SK-N-SH (cell line): ENCODE measurements around the gene PPDPF. TPM values are rescaled to one million over a fixed set of nuclear protein-coding genes. Genes with fewer than 3 reads are reported as not detected.

Experiments used
- CTCF ChIA-PET: fragments of 300-600, 350-600 bp; formaldehyde crosslinking; extraction: SDS; loops from one replicate; lab custom pipeline; 2021; lab: Yijun Ruan, JAX
- POLR2A ChIA-PET: fragments of 350-600 bp; sonication (Branson Sonifier 250); formaldehyde crosslinking; extraction: SDS; loops from one replicate; lab custom pipeline; 2020; ENCODE audit warnings: antibody characterized with exemption, inconsistent platforms; lab: Yijun Ruan, JAX
- DNase-seq: peaks from one replicate; pipeline ENCODE4 v3.0.0; 2012
- H2AFZ ChIP-seq: fragments of 200-600 bp; sonication (generic); 2 replicates; pipeline ENCODE4 v1.8.1; 2016; ENCODE audit warnings: antibody characterized with exemption, mild to moderate bottlenecking, low read depth
- H3F3A ChIP-seq: fragments of 200-600 bp; sonication (generic); replicated peaks from 2 replicates; pipeline ENCODE3; 2016; ENCODE audit warnings: antibody characterized with exemption, mild to moderate bottlenecking; ENCODE audit not compliant: insufficient read depth
- H3K27ac ChIP-seq, 2 experiments: fragments of 200-500 bp in 1 of 2; fragments of 200-600 bp in 1 of 2; sonication (Bioruptor generic) in 1 of 2; sonication (generic), shearing (Covaris generic) in 1 of 2; 2 replicates each; pipeline versions ENCODE4 v1.5.1 to v1.6.1; 2014 to 2016; ENCODE audit warnings: low read depth in 2 of 2, inconsistent platforms in 1 of 2, low read length in 1 of 2, mild to moderate bottlenecking in 1 of 2, mixed read lengths in 1 of 2
- H3K27me3 ChIP-seq: fragments of 200-600 bp; sonication (generic), shearing (Covaris generic); 2 replicates; pipeline ENCODE4 v1.6.1; 2016; ENCODE audit warnings: mixed run types; ENCODE audit not compliant: insufficient read depth
- H3K36me3 ChIP-seq, 2 experiments: fragments of 200-500 bp in 1 of 2; fragments of 200-600 bp in 1 of 2; sonication (Bioruptor generic) in 1 of 2; sonication (generic) in 1 of 2; replicated peaks in 1 of 2; 2 replicates each; pipeline versions ENCODE3 to v1.5.1; 2014 to 2016; ENCODE audit warnings: low read length in 1 of 2, mild to moderate bottlenecking in 1 of 2; ENCODE audit not compliant: insufficient read depth in 2 of 2, control insufficient read depth in 1 of 2
- H3K4me1 ChIP-seq, 2 experiments: fragments of 200-500 bp in 1 of 2; fragments of 200-600 bp in 1 of 2; sonication (Bioruptor generic) in 1 of 2; sonication (generic), shearing (Covaris generic) in 1 of 2; 2 replicates each; pipeline versions ENCODE4 v1.5.1 to v1.6.1; 2014 to 2016; ENCODE audit warnings: low read depth in 1 of 2, low read length in 1 of 2, mixed run types in 1 of 2; ENCODE audit not compliant: insufficient read depth in 2 of 2, control insufficient read depth in 1 of 2
- H3K4me2 ChIP-seq: fragments of 200-600 bp; sonication (generic), shearing (Covaris generic); 2 replicates; pipeline ENCODE4 v1.6.1; 2017; ENCODE audit warnings: mixed run types
- H3K4me3 ChIP-seq, 2 experiments: fragments of 200-500 bp in 1 of 2; fragments of 200-600 bp in 1 of 2; sonication (Bioruptor generic) in 1 of 2; sonication (generic), shearing (Covaris generic) in 1 of 2; 2 replicates each; pipeline versions ENCODE4 v1.5.1 to v1.8.1; 2014 to 2016; ENCODE audit warnings: low read depth in 2 of 2, inconsistent platforms in 1 of 2, low read length in 1 of 2, mild to moderate bottlenecking in 1 of 2, mixed read lengths in 1 of 2, moderate library complexity in 1 of 2
- H3K79me2 ChIP-seq: fragments of 200-600 bp; sonication (generic); 2 replicates; pipeline ENCODE4 v1.8.1; 2017; ENCODE audit warnings: mild to moderate bottlenecking; ENCODE audit not compliant: insufficient read depth
- H3K9ac ChIP-seq: fragments of 200-600 bp; sonication (generic); 2 replicates; pipeline ENCODE4 v1.6.1; 2017; ENCODE audit warnings: mixed run types
- H3K9me2 ChIP-seq: fragments of 200-600 bp; sonication (generic); 2 replicates; pipeline ENCODE4 v1.6.1; 2017; ENCODE audit warnings: mixed run types
- H3K9me3 ChIP-seq: fragments of 200-600 bp; sonication (generic); 2 replicates; pipeline ENCODE4 v1.6.1; 2017; ENCODE audit warnings: mixed run types, mild to moderate bottlenecking, moderate library complexity
- H4K20me1 ChIP-seq: fragments of 200-600 bp; sonication (generic); 2 replicates; pipeline ENCODE4 v1.6.1; 2017; ENCODE audit warnings: mild to moderate bottlenecking, mixed run types; ENCODE audit not compliant: insufficient read depth
- CHD2 ChIP-seq: fragments of 150-350 bp; IDR thresholded peaks from 2 replicates; pipeline ENCODE4 v1.6.1; 2018; ENCODE audit warnings: low read length; ENCODE audit not compliant: partially characterized antibody
- CTCF ChIP-seq: fragments of 200-600 bp; sonication (generic); IDR thresholded peaks from 2 replicates; pipeline ENCODE4 v1.6.1; 2017; ENCODE audit warnings: antibody characterized with exemption, mild to moderate bottlenecking, moderate library complexity
- ELF1 ChIP-seq: IDR thresholded peaks from 2 replicates; pipeline ENCODE4 v1.4.0; 2012
- EZH2phosphoT487 ChIP-seq: fragments of 200-600 bp; sonication (generic); IDR thresholded peaks from 2 replicates; pipeline ENCODE4 v1.6.1; 2017; ENCODE audit warnings: low read depth, mixed run types, mild to moderate bottlenecking, antibody characterized with exemption, moderate library complexity, borderline replicate concordance
- FOSL2 ChIP-seq: IDR thresholded peaks from 2 replicates; pipeline ENCODE4 v1.4.0; 2012; ENCODE audit warnings: low read depth, mild to moderate bottlenecking, moderate library complexity, borderline replicate concordance
- FOXJ3 ChIP-seq: sonication (generic); formaldehyde crosslinking; IDR thresholded peaks from 2 replicates; pipeline ENCODE4 v1.5.1; 2020; ENCODE audit warnings: mild to moderate bottlenecking, missing genetic modification reagents
- FOXM1 ChIP-seq: IDR thresholded peaks from 2 replicates; pipeline ENCODE4 v1.4.0; 2012; ENCODE audit warnings: low read depth, mild to moderate bottlenecking
- GABPA ChIP-seq: IDR thresholded peaks from 2 replicates; pipeline ENCODE4 v1.4.0; 2012; ENCODE audit warnings: low read depth, mild to moderate bottlenecking
- GATA2 ChIP-seq: sonication (generic); formaldehyde crosslinking; IDR thresholded peaks from 2 replicates; pipeline ENCODE4 v1.5.0; 2020; ENCODE audit warnings: mild to moderate bottlenecking, missing genetic modification reagents
- JUND ChIP-seq: IDR thresholded peaks from 2 replicates; pipeline ENCODE4 v1.4.0; 2012
- MXI1 ChIP-seq: IDR thresholded peaks from 2 replicates; pipeline ENCODE4 v1.6.1; 2012; ENCODE audit warnings: mild to moderate bottlenecking, low read depth, low read length, improper control_type of control experiment
- NRF1 ChIP-seq: IDR thresholded peaks from 2 replicates; pipeline ENCODE4 v1.6.1; 2012; ENCODE audit warnings: low read depth, mild to moderate bottlenecking, low read length
- PBX3 ChIP-seq: IDR thresholded peaks from 2 replicates; pipeline ENCODE4; 2012
- POLR2AphosphoS5 ChIP-seq: IDR thresholded peaks from 2 replicates; pipeline ENCODE4 v1.6.1; 2012; ENCODE audit warnings: low read depth, low read length
- RAD21 ChIP-seq: IDR thresholded peaks from 2 replicates; pipeline ENCODE4 v1.6.1; 2012; ENCODE audit warnings: mild to moderate bottlenecking, low read length
- RCOR1 ChIP-seq: fragments of 150-350 bp; IDR thresholded peaks from 2 replicates; pipeline ENCODE4 v1.6.1; 2017; ENCODE audit warnings: antibody characterized with exemption, low read length
- RFX5 ChIP-seq: IDR thresholded peaks from 2 replicates; pipeline ENCODE4 v1.6.1; 2012; ENCODE audit warnings: mild to moderate bottlenecking, improper control_type of control experiment, low read length
- SIN3A ChIP-seq: IDR thresholded peaks from 2 replicates; pipeline ENCODE4 v1.6.1; 2012; ENCODE audit warnings: low read depth, mild to moderate bottlenecking, low read length, moderate library complexity, borderline replicate concordance
- TAF1 ChIP-seq: IDR thresholded peaks from 2 replicates; pipeline ENCODE4 v1.6.1; 2012; ENCODE audit warnings: low read depth, mild to moderate bottlenecking, low read length, moderate library complexity, borderline replicate concordance
- TEAD4 ChIP-seq: IDR thresholded peaks from 2 replicates; pipeline ENCODE4 v1.4.0; 2012; ENCODE audit warnings: mild to moderate bottlenecking, borderline replicate concordance; ENCODE audit not compliant: insufficient read depth
- USF1 ChIP-seq: IDR thresholded peaks from 2 replicates; pipeline ENCODE4 v1.4.0; 2012; ENCODE audit warnings: low read depth, borderline replicate concordance
- USF2 ChIP-seq: fragments of 150-350 bp; IDR thresholded peaks from 2 replicates; pipeline ENCODE4 v1.6.1; 2017; ENCODE audit warnings: antibody characterized with exemption, low read length, low read depth, borderline replicate concordance
- YY1 ChIP-seq: IDR thresholded peaks from 2 replicates; pipeline ENCODE4 v1.4.0; 2012; ENCODE audit warnings: low read depth, mild to moderate bottlenecking
- ZBTB33 ChIP-seq: IDR thresholded peaks from 2 replicates; pipeline ENCODE4 v1.4.0; 2012; ENCODE audit warnings: low read depth, borderline replicate concordance
- WGBS: methylation state at CpG from one replicate; pipeline ENCODE4 v1.1.6; 2017; ENCODE audit warnings: low lambda C conversion rate; 5-methylcytosine and 5-hydroxymethylcytosine counted together
- polyA plus RNA-seq, 3 experiments: library from polyadenylated mRNA; depleted of rRNA; stranded (reverse); fragments of >200 nt; gene quantifications; 2 replicates each; pipeline ENCODE4 v1.2.3, GENCODE V29; 2012

Gene PPDPF
- polyA plus RNA-seq, 1 of the 3 experiments (the other 2 are of a cell fraction): 71.4 TPM

GRCh38 chr20:63481503-63481902, 39.1 kb upstream of the PPDPF start (continued):
- TF ChIP-seq TAF1 (no peak), USF1 (no peak), ELF1 (no peak), RAD21 (no peak), JUND (no peak), SIN3A (no peak), USF2 (no peak), POLR2AphosphoS5 (no peak)

GRCh38 chr20:63482021-63482587, 38.5 kb upstream of the PPDPF start:
- CTCF ChIA-PET: interaction anchor here (0.7 to 5.9 kb wide), 12 partner anchors 12 to 173 kb away, joined by 3 to 53 read pairs (median 6); no protein-coding TSS in a partner anchor
- H3K27me3 ChIP-seq: no peaks in the 10 kb centered on the region

More at GRCh38 chr20:63482021-63482587, 38.5 kb upstream of the PPDPF start:
- DNase-seq: peak; percentile 64
- no peak overlapping the region for H3K4me3 ChIP-seq
- no peak overlapping the region for H2AFZ ChIP-seq
- TF ChIP-seq NRF1: no peak
- no peak for TF ChIP-seq FOXM1
- no peak for TF ChIP-seq RCOR1
- no peak for TF ChIP-seq TEAD4
- no peak for TF ChIP-seq RFX5
- no peak for TF ChIP-seq POLR2AphosphoS5
- no peak for TF ChIP-seq EZH2phosphoT487
- no peak for TF ChIP-seq FOSL2
- TF ChIP-seq GABPA: no peak
- TF ChIP-seq YY1: no peak
- no peak for TF ChIP-seq CHD2
- TF ChIP-seq MXI1: no peak
- no peak for TF ChIP-seq GATA2
- no peak for TF ChIP-seq FOXJ3 (CRISPR knock-in tag)
- no peak for TF ChIP-seq USF1
- TF ChIP-seq CTCF: no peak
- no peak for TF ChIP-seq ZBTB33
- TF ChIP-seq PBX3: no peak
- peaks cover 0 to 63% of the 10 kb centered on the region in 2 experiments; a peak in 1 of 4 replicates for H3K4me1 ChIP-seq
- peak overlapping the region in 1 of 2 experiments; percentile 17; a peak in 1 of 4 replicates for H3K27ac ChIP-seq
- WGBS: 66% methylated on average over 5 of the region's 11 CpGs
- no peaks in the 10 kb centered on the region for H3K79me2 ChIP-seq
- no peaks in the 10 kb centered on the region for H3F3A ChIP-seq
- no peak overlapping the region for H3K4me2 ChIP-seq
- H4K20me1 ChIP-seq: no peaks in the 10 kb centered on the region
- POLR2A ChIA-PET: interaction anchor here (1.2 kb wide), 1 partner anchor 12 kb away, joined by 5 read pairs; no protein-coding TSS in a partner anchor
- no peak overlapping the region for H3K9ac ChIP-seq
- no peaks in the 10 kb centered on the region for H3K36me3 ChIP-seq
- no peaks in the 10 kb centered on the region for H3K9me3 ChIP-seq
- H3K9me2 ChIP-seq: no peaks in the 10 kb centered on the region
